GM21576 (cell line): ENCODE measurements around the gene PDE6A.
"Not testable (repeated sequence)": the region's sequence is repeated elsewhere in the genome, so short reads cannot be mapped to it uniquely, and the experiment has no call there.

Experiments
- ATAC-seq: cut with Tn5 transposase; IDR thresholded peaks from one replicate; pipeline ENCODE4 v1.9.1; 2021; ENCODE audit warnings: mild to moderate bottlenecking, moderate library complexity; ENCODE audit not compliant: unreplicated experiment

PDE6A gene

DNA sequence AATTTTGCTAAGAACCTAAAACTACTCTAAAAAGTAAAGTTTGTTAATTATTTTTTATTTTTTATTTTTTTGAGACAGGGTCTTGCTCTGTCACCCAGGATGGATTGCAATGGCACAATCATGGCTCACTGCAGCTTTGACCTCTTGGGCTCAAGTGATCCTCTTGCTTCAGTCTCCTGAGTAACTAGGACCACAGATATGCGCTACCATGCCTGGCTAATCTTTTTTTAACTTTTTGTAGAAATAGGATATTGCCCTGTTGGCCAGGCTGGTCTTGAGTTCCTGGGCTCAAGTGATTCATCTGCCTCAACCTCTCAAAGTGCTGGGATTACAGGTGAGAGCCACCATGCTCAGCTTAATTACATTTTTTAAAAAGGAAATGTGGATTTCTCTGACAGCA lies 45.8 kb downstream of the PDE6A start:
- no peak for ATAC-seq

DNA sequence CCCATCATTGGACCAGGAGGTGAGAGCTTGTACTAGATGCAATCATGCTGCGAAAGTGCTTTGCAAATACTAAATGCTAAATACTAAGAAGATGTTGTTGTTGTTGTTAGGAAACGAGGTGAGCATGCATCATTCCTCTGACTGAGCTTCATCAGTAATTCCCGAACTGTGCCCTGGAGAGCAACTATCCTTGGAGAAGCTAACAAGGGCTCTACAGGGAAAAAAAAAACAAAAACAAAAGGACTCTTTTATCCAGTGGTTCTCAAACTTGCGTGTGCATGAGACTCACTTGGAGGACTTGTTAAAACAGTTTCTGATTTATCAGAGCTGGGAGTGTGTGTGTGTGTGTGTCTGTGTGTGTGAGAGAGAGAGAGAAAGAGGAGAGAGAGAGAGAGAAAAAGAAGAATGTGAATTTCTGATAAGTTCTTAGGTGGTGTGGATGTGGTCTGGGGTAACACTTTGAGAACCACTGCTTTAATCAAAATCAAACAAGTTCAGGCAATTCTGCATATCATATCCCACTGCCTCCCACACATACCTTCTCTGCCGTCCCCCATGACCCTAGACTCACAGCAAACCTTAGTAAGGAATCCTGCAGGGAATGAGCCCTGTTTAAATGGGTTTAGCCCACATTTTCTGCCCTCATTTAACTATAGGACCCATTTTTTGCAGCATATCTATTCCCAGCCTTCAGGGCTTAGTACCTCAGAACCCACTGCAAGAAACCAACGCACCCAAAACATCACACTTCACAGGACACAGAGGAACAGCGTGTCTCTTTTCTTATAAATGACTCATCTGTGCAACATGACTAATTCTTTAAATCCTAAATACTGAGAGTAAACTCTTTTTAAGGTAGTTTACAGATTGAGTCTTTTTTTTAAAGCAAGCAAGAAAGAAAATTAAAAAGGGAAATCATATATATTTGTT lies 48.9 kb downstream of the PDE6A start:
- ATAC-seq, result no peak

DNA sequence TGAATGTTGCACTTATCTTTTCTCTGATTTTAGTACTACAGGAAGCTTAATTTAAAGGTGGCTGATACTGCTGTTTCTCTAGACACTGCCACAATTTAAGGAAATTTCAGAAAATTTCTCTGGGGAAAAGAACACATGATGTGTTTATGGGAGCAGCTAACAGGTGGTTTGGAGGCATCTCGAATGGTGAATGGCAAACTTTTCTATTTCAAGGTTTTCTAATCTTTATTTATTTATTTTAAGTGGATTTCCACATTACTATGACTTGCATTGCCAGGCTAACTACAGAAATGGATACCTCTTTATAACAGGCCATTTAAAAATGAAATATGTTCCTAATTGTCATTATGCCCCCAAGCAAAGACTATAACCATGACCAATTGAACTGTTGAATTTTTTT lies 50.4 kb downstream of the PDE6A start:
- ATAC-seq, result no peak

DNA sequence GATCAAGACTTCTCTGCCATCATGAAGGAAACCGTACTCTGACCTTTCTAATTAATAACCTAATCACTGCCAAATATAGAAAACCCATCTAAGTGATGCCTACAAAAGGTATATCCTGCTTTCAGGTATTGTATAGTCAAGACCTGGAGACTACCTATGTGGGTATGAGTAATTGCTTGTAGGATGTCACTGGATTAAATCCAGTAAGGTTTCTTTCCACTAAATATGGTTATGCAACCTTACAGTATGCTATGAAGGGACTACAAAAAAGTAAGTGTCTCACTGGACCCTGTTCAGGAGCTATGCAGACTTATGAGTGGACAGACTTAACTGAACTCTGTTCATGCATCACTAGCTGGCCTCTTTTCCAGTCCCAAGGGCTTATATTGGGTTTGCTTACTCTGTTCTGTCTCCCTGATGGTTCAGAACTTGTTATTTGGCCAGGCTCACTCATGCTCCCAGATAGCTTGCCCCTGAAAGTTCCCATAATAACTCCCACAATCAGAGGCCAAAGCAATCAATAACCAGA lies 51.1 kb downstream of the PDE6A start:
- no peak for ATAC-seq

DNA sequence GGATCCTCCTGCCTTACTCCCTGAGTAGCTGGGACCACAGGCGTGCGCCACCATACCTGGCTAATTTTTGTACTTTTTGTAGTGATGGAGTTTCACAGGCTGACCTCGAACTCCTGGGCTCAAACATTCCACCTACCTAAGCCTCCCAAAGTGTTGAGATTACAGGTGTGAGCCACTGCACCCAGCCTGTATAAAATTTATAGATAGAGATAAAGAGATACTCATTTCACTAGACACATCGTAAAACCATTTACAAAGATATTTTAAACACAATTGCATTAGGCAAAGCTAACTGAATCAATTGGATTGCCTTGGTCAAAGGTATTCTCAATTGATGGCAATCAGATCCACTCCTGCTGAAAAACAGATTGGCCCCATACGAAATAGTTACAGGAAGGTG lies 52.0 kb downstream of the PDE6A start:
- no peak for ATAC-seq

DNA sequence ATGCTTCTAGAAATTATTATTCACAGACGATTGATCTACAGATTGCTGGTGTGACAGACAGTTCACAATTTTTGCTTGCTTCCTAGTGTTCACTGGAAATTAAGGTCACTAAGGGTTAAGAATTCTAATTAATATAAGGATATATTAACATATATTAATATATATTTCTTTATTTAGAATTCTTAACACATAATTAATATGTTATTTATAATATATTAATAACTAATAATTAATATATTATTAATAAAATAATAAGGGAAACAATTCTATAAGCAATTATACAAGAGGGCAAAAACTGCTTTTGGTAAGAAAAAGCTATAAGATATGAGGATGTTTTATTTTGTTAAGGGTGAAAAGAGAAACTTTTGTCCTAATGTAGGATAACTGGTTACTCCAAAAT lies 56.3 kb downstream of the PDE6A start:
- no peak for ATAC-seq

DNA sequence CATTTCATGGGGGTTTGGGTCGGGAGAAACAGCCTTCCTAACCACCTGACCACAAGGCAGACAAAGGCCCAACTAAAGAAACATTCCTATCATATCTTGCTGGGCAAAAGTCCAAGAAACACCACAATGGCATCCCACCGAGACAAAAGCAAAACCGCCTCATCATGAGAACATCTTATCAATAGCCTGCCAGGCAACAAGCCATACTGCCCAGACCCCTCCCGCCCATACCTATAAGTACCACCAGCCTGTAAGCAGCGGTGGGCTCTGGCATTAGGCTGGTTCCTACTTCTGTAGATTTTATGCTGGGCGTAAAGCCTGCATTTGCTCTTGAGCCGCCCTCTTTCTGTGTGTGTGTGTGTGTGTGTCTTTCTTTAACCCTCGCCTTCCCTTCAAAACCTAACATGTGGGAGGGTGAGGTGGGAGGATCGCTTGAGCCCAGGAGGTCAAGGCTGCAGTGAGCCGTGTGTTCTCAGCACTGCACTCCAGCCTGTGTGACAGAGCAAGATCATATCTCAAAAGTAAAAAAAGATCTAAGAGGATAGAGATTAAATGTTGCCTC lies 56.9 kb downstream of the PDE6A start:
- ATAC-seq, result no peak

DNA sequence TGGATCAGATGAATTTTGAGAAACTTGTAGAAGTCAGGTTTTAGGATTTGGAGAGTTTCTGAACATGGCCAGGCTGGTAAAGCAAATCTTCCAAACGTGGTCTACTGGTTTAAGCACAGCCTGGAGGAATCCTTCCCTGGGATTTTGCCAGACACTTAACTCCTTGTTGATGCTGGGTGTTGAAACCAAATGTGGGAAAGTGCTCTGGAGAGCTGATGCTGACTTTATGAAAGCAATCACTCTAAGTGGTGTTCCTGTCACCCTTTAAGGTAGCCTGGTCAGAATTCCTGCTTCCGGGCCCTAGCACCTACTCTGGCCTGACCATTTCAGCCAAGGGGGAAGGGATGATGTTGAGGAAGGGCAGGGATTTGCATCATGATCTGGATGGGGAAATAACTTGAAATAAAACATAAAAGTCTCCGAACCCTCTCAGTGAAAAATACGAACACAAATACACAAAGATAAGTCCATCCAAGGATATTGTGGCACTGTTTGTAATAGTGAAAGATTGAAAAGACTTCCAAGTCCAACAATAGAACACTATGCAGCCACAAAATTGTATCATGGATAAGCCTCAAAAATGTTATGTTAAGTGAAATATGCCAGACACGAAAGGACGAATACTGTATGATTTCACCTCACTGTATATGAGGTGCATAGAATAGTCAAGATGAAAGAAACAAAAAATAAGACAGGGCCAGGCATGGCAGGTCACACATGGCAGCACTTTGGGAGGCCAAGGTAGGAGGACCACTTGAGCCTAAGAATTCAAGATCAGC lies 57.7 kb downstream of the PDE6A start:
- ATAC-seq, result no peak

DNA sequence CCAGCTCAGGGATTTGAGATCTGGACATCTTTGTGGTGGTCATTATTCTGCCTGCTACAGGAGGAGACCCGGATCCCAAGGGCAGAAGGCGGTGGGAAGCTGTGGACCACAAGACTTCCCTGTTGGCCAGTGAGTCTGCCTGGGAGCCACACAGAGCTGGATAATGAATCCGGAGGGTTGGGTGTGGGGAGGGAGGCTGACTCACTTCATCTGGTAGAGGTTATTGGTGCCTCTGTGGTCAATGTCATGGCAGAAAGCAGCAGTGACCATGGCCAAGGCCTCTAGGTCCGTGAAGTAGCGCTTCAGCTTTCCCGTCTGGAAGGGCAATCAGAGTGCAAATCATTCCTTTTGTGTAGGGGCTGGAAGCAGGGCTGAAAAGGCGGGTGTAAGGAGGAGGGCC lies 58.5 kb downstream of the PDE6A start:
- no peak for ATAC-seq

DNA sequence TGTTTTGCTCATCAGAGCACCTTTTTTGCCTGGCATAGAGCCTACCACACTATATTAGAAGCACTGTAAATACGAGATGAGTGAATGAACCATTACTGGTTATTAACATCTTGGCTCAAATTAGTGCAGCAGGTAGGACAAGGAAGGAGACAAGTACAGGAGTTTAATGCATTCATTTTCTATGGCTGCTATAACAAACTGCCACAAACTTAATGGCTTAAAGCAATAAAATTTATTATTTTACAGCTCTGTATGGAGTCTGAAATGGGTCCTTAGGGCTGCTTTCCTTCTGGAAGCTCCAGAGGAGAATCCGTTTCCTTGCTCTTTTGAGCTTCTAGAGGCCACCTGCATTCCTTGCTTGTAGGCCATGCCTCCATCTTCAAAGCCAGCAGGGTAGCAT lies 59.1 kb downstream of the PDE6A start:
- no peak for ATAC-seq

DNA sequence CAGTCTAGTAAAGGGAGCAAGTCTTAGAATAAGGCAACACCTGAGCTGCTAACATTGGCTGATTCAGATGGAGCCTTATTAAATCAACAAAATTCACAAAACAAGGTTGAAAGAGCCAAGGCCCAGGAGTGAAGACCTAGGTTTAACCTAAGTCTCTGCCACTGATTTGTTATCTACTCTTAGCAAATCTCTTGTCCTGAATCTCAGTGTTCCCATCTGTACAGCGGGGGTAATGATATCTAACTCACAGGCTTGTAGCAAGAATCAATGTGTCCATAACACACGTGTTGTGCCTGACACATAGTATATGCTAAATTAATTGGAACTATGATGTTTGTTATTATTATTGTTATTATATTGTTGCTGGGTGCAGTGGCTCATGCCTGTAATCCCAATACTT lies 61.0 kb downstream of the PDE6A start:
- ATAC-seq, result no peak

DNA sequence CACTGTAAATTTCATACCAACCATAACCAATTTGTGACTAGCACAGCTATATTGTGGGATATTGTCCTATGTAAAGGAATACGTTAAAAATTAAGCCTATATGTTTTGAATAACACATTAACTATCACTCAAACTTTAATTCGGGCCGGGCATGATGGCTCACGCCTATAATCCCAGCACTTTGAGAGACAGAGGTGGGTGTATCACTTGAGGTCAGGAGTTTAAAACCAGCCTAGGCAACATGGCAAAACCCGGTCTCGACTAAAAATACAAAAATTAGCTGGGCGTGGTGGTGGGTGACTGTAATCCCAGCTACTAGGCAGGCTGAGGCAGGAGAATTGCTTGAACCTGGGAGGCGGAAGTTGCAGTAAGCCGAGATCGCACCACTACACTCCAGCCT lies 62.0 kb downstream of the PDE6A start:
- ATAC-seq, result not testable (repeated sequence)

DNA sequence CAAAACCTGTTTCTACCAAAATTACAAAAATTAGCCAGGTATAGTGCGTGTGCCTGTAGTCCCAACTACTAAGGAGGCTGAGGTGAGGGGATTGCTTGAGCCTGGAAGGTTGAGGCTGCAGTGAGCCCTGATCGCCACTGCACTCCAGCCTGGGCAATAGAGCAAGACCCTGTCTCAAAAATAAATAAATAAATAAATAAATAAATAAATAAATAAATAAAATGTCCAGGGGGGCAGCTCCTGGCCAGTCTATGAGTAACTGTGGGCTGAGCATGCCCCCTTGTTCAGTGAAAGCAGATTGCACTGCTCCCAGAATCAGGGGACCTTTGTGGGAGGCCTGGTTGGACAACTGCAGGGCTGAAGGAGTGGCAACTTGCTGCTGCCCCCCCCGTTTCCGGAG lies 62.7 kb downstream of the PDE6A start:
- no peak for ATAC-seq

DNA sequence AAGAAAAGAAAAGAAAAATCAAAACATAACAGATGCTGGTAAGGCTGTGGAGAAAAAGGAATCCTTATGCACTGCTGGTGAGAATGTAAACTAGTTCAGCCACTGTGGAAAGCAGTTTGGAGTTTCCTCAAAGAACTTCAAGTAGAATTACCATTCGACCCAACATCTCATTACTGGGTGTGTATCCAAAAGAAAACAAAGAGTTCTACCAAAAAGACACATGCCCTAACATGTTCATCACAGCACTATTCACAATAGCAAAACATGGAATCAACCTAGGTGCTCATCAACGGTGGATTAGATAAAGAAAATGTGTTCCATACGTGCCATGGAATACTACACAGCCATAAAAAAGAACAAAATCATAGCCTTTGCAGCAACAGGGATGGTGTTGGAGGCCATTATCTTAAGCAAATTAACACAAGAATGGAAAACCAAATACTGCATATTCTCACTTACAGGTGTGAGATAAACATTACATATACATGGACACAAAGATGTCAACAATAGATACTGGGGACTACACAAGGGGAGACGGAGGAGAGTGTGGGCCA lies 63.4 kb downstream of the PDE6A start:
- no peak for ATAC-seq

DNA sequence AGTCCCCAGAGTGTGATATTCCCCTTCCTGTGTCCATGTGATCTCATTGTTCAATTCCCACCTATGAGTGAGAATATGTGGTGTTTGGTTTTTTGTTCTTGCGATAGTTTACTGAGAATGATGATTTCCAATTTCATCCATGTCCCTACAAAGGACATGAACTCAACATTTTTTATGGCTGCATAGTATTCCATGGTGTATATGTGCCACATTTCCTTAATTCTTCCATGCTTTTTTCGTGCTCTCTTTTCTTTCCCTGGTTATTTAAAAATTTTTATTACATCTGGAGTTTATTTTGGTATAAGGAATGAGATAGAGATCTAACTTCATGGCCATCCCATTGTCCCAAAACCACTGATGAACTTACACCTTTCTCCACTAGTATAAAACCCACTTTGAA lies 65.0 kb downstream of the PDE6A start:
- ATAC-seq, result not testable (repeated sequence)

DNA sequence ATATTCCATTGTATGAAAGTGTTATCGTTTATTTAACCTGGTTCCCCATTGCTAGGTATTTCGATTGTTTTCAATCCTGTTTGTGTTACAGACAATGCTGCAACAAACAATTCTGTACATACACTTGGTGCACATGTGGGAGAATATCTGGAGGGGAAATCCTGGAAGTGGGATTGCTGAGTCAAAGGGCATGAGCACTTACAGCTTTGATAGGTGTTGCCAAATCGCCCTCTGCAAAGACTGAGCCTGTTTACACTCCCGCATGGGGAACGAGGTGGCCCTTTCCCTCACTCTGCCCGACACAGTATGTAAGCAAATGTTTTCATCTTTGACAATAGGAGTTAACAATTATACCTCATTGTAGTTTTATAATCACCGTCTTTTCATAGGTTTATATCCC lies 66.2 kb downstream of the PDE6A start:
- no peak for ATAC-seq

DNA sequence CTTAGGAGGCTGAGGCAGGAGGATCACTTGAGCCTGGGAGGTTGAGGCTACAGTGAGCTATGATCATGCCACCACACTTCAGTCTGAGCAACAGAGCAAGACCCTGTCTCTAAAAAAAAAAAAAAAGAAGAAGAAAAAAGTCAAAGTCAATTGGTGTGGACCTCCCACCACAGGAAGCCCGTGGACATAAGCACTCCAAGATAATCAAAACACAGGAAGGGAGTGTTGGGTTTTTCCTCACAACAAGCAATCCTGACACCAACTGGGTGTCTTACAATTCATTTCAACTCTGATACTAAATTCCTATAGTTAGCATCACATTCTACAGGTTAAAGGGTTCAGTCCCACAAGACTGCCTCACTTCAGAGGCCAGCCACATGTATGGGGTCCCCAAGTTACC lies 70.7 kb downstream of the PDE6A start:
- ATAC-seq, result no peak

DNA sequence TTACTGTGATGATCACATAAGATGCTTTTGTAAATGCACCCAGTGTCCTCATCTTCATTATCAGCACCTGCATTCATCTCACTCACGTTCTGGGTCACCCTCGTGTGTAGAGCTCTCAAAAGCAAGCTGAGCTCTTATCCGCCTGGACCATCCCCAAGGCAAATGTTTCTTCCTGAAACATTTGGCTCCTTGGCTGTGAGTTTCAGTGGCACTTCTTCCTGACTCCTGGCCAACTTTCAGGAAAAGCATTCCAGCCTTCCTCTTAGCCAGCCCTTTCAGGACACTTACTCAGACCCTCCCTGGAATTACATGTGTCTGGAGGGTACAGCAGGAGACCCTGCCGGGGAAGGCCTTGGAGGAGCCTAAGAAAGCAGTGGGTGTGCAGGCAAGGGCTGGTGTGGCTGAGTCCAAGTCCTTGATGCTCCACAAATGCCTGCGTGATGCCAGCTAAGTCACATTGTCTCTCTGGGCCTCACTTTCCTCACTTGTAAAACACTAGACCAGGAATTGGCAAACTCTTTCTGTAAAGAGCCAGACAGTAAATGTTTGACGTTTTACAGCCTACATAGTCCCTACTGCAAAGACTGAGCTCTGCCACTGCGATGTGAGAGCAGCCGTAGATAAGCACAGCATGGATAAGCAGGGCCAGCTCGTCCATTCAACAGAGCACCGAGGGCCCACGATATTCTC lies 72.1 kb downstream of the PDE6A start:
- ATAC-seq, result no peak

DNA sequence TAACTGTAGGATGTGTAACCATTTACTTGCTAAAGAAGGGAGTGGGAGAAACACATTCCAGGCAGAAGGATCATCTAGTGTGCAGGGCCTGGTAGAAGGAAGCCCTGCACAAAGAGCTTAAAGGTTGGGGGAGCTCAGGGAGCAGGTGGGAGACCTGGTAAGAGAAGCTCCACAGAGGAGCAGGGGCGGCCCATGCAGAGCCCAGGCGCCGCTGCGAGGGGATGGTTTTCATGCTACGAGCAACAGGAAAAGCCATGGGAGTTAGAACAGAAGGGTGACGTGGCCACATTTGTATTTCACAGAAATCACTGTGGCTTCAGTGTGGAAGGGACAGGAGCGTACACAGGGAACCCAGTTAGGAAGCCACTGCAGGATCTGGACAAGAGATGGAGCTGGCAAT lies 73.1 kb downstream of the PDE6A start:
- ATAC-seq, result no peak

DNA sequence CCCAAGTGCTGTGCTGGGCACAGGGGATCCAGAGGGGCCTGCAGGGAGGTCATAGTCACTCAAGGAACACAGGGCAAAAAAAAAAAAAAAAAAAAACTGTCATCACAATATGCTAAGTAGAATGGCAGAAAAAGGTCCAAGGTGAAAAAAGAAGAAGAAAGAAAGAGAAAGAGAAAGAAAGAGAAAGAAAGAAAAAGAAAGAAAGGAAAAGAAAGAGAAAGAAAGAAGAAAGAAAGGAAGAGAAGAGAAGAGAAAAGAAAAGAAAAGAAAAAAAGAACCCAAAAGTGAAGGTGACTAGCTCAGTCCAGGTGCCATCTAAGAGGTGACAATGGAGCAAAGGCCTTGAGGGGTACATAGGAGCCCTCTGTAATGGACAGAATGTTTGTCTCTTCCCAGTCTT lies 73.9 kb downstream of the PDE6A start:
- no peak for ATAC-seq

DNA sequence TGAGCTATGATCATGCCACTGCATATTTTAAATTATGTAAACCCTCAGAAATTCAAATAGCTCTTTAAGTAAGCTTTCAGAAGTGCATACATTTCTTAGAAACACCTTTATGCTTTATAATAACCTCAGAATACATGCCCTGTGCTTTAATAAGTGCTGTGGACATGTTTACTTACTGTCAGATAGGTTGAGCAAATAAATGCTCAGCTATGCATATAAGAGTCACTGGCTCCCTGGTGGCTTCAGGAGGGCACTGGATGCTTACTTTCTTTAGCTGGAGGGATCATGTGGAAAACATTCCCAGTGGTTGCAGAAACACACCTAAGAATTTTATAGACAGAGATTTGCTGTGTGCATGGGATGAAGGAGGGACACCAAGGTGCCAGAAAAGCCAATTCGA lies 74.4 kb downstream of the PDE6A start:
- ATAC-seq, result no peak
